ENCODE measurements around the gene LIMS1. TPM values are rescaled to one million over a fixed set of nuclear protein-coding genes. Genes with fewer than 3 reads are reported as not detected.
"Not testable (repeated sequence)": the region's sequence is repeated elsewhere in the genome, so short reads cannot be mapped to it uniquely, and the experiment has no call there.

LIMS1 gene
- total RNA-seq, 6 donors from 2014 or later: 51.3 to 148 (median 87.7) TPM

DNA sequence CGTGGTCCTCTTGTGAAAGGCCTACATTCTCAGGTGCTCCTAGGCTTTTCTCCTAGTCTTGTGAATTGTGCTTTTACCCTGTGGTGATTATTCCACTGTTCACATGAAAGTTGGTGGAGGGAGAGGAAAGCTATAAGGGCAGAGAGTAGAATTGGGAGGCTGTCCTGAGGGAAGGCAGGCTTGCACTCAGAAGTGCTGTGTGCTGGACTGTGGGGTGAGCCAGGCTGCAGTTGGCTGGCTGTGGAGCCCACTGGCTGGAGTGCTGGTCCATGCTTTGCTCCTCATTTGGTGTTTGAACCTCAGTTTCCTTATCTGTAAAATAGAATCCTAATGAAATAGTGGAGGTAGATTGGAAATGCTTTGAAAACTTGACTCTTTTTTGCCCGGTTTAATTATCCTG is 21.3 kb downstream of the LIMS1 start:
- no peak overlapping the region for H3K27ac ChIP-seq
- no peak for DNase-seq

GRCh38 chr2:108556581-108556980 is 22.3 kb downstream of the LIMS1 start:
- not testable (repeated sequence) for H3K36me3 ChIP-seq; H3K4me3 ChIP-seq; H3K27me3 ChIP-seq; H3K9me3 ChIP-seq; DNase-seq; ATAC-seq (ENCODE audit: low FRiP score in 2 of 2); H3K27ac ChIP-seq
- H3K4me1 ChIP-seq: peaks cover 11 to 19% (median 14%) of the 10 kb centered on the region in 4 donors
- WGBS, 2 donors: 60 to 84% methylated on average over 2 of the region's 2 CpGs

More for the DNA sequence above, 21.3 kb downstream of the LIMS1 start:
- WGBS, 2 donors: 93 to 95% methylated on average over 2 of the region's 2 CpGs
- no peak for ATAC-seq (ENCODE audit: low FRiP score in 2 of 2)
- TF ChIP-seq EP300 (IDR thresholded peaks at IDR 0.05) (no peak), POLR2AphosphoS5 (IDR thresholded peaks at IDR 0.05) (no peak), CTCF (IDR thresholded peaks at IDR 0.05) (no peak), POLR2A (IDR thresholded peaks at IDR 0.05) (no peak)
- no peak overlapping the region for H3K4me3 ChIP-seq
- no peaks in the 10 kb centered on the region for H3K27me3 ChIP-seq
- peaks cover 11 to 19% (median 14%) of the 10 kb centered on the region in 4 donors for H3K4me1 ChIP-seq
- H3K36me3 ChIP-seq: no peaks in the 10 kb centered on the region
- no peaks in the 10 kb centered on the region for H3K9me3 ChIP-seq

GRCh38 chr2:108560241-108560811 is 26.1 kb downstream of the LIMS1 start:
- 68 to 88% methylated on average over 6 of the region's 6 CpGs for WGBS, 2 donors
- TF ChIP-seq EP300 (IDR thresholded peaks at IDR 0.05) (no peak), POLR2A (IDR thresholded peaks at IDR 0.05) (no peak), CTCF (IDR thresholded peaks at IDR 0.05) (no peak), POLR2AphosphoS5 (IDR thresholded peaks at IDR 0.05) (no peak)
- H3K36me3 ChIP-seq: no peaks in the 10 kb centered on the region
- peaks cover 0 to 7% (median 0%) of the 10 kb centered on the region in 4 donors for H3K4me1 ChIP-seq
- no peak overlapping the region for H3K4me3 ChIP-seq
- no peaks in the 10 kb centered on the region for H3K27me3 ChIP-seq
- H3K27ac ChIP-seq: no peak overlapping the region
- no peaks in the 10 kb centered on the region for H3K9me3 ChIP-seq
- no peak for ATAC-seq (ENCODE audit: low FRiP score in 2 of 2)
- DNase-seq: no peak

DNA sequence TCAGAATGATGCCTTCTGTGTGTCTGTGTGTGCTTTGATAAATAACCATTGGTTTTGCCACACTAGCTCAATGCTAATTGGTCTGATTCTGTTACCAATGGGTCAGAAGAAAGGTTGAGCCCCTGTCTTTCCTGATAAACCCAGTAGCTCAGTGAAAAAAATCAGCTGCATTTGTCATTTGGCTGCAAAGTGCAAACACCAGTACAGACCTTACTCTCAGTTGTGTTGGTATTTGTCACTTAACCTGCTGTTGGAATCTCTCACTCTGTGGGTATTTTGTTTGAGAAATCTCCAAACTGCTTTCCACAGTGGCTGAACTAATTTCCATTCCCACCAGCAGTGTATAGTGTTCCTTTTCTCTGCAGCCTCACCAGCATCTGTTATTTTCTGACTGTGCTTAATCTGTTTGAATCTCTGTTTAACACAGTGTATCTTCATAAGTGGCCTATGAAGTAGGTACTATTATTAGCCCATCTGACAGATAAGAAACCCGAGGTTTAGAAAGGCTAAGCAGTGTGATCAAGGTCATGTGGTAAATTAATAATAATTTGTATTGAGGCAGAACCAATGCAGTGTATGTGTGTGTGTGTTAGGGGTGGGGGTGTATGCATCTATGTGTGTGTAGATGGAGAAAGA is 26.7 kb downstream of the LIMS1 start:
- no peaks in the 10 kb centered on the region for H3K9me3 ChIP-seq
- no peak overlapping the region for H3K4me3 ChIP-seq
- no peak for DNase-seq
- WGBS, 2 donors: 35 to 41% methylated on average over 1 of the region's 1 CpG
- H3K27me3 ChIP-seq: no peaks in the 10 kb centered on the region
- no peak for TF ChIP-seq POLR2A (IDR thresholded peaks at IDR 0.05)
- no peak for ATAC-seq (ENCODE audit: low FRiP score in 2 of 2)
- H3K27ac ChIP-seq: no peak overlapping the region
- peaks cover 0 to 14% (median 5%) of the 10 kb centered on the region in 4 donors for H3K4me1 ChIP-seq
- no peaks in the 10 kb centered on the region for H3K36me3 ChIP-seq

DNA sequence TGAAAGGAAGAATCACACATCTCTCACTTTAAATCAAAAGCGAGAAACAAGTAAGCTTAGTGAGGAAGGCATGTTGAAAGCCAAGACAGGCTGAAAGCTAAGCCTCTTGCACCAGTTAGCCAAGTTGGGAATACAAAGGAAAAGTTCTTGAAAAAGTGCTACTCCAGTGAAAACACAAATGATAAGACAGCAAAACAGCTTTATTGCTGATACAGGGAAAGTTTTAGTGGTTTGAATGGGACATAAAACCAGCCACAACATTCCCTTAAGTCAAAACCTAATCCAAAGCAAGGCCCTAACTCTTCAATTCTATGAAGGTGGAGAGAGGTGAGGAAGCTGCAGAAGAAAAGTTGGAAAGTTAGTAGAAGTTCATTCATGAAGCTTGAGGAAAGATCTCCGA is 28.0 kb downstream of the LIMS1 start:
- Histone ChIP-seq H3K36me3 (no peaks in the 10 kb centered on the region), H3K9me3 (no peaks in the 10 kb centered on the region), H3K27ac (no peak overlapping the region), H3K27me3 (no peaks in the 10 kb centered on the region), H3K4me3 (no peak overlapping the region), H3K4me1 (peaks cover 0 to 20% (median 7%) of the 10 kb centered on the region in 4 donors)
- DNase-seq: no peak
- TF ChIP-seq CTCF (IDR thresholded peaks at IDR 0.05): no peak
- TF ChIP-seq POLR2AphosphoS5 (IDR thresholded peaks at IDR 0.05): no peak
- TF ChIP-seq POLR2A (IDR thresholded peaks at IDR 0.05): no peak
- no peak for TF ChIP-seq EP300 (IDR thresholded peaks at IDR 0.05)
- WGBS, 2 donors: 95 to 99% methylated on average over 2 of the region's 2 CpGs
- no peak for ATAC-seq (ENCODE audit: low FRiP score in 2 of 2)

DNA sequence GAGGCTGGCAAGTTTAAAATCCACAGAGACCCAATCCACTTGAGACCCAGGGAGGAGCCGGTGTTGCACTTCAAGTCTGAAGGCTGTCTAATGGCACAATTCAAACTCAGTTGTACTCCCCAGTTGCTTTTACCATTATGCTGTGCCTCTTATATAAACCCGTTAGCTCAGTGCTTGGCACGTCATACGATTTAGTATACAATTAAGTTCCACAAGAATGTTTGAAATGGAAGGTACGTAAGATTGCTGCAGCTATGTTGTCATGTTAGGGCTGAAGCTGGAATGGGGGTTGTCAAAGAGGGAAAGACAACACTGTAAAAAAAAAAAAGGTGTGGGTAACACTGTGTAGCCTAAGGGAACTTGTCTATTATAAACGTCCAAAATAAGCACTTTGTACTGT is 30.2 kb downstream of the LIMS1 start:
- Histone ChIP-seq H3K27ac (no peak overlapping the region), H3K4me3 (no peak overlapping the region), H3K4me1 (peaks cover 0 to 20% (median 7%) of the 10 kb centered on the region in 4 donors), H3K27me3 (no peaks in the 10 kb centered on the region), H3K36me3 (no peaks in the 10 kb centered on the region), H3K9me3 (no peaks in the 10 kb centered on the region)
- TF ChIP-seq POLR2A (IDR thresholded peaks at IDR 0.05): no peak
- no peak for TF ChIP-seq EP300 (IDR thresholded peaks at IDR 0.05)
- no peak for TF ChIP-seq POLR2AphosphoS5 (IDR thresholded peaks at IDR 0.05)
- TF ChIP-seq CTCF (IDR thresholded peaks at IDR 0.05): no peak
- 68 to 72% methylated on average over 6 of the region's 6 CpGs for WGBS, 2 donors
- ATAC-seq (ENCODE audit: low FRiP score in 2 of 2) (no peak), DNase-seq (no peak)
